ENCODE measurements around the gene HMGN4. TPM values are rescaled to one million over a fixed set of nuclear protein-coding genes. Genes with fewer than 3 reads are reported as not detected.
"Not testable (repeated sequence)": the region's sequence is repeated elsewhere in the genome, so short reads cannot be mapped to it uniquely, and the experiment has no call there.

Gene HMGN4
- total RNA-seq, 1 donor from 2014 or later, result 88.5 TPM

DNA sequence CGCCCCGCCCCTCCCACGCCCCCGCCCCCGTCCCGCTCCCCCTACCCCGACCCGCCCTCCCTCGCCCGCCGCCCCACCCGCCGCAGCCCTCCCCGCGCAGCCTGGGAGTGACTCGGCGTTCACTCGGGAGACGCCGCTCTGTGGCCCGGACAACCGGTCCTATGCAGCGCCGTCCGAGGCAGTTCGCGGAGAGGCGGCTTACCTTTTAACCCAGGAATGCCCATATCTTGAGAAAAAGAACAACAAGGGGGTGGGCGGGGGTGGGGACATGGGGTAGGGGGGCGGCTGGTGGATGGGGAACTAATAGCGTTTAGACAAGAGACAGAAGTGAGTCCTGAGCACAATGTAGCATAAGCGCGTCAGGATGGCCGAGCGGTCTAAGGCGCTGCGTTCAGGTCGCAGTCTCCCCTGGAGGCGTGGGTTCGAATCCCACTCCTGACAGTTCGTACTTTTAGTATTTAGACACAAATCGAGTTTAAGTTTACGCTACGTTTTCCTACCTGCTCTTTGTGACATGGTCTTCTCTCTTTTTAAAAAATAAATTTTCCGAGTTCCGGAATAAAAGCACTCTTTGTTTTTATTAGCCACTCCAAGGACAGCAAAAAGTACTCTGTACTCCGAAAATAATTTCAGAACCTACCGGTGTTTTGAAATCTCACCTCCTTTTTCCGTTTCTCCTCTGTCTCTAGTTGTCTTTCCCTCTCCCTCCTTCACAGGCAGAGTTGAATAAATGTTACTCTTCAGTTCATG is 17.1 kb upstream of the HMGN4 start:
- Histone ChIP-seq H3K4me3 (ENCODE audit: low read depth, low read length) (peak overlapping the region; percentile 47), H3K36me3 (ENCODE audit: control insufficient read depth, insufficient read depth, low read length) (no peaks in the 10 kb centered on the region), H3K27me3 (ENCODE audit: control insufficient read depth, insufficient read depth, low read length) (no peaks in the 10 kb centered on the region)
- TF ChIP-seq, protein P1, sequence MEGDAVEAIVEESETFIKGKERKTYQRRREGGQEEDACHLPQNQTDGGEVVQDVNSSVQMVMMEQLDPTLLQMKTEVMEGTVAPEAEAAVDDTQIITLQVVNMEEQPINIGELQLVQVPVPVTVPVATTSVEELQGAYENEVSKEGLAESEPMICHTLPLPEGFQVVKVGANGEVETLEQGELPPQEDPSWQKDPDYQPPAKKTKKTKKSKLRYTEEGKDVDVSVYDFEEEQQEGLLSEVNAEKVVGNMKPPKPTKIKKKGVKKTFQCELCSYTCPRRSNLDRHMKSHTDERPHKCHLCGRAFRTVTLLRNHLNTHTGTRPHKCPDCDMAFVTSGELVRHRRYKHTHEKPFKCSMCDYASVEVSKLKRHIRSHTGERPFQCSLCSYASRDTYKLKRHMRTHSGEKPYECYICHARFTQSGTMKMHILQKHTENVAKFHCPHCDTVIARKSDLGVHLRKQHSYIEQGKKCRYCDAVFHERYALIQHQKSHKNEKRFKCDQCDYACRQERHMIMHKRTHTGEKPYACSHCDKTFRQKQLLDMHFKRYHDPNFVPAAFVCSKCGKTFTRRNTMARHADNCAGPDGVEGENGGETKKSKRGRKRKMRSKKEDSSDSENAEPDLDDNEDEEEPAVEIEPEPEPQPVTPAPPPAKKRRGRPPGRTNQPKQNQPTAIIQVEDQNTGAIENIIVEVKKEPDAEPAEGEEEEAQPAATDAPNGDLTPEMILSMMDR (IDR thresholded peaks at IDR 0.05; ENCODE audit: insufficient read depth, low read length, poor library complexity, severe bottlenecking), result no peak
- no peak for DNase-seq (ENCODE audit: low read depth)

DNA sequence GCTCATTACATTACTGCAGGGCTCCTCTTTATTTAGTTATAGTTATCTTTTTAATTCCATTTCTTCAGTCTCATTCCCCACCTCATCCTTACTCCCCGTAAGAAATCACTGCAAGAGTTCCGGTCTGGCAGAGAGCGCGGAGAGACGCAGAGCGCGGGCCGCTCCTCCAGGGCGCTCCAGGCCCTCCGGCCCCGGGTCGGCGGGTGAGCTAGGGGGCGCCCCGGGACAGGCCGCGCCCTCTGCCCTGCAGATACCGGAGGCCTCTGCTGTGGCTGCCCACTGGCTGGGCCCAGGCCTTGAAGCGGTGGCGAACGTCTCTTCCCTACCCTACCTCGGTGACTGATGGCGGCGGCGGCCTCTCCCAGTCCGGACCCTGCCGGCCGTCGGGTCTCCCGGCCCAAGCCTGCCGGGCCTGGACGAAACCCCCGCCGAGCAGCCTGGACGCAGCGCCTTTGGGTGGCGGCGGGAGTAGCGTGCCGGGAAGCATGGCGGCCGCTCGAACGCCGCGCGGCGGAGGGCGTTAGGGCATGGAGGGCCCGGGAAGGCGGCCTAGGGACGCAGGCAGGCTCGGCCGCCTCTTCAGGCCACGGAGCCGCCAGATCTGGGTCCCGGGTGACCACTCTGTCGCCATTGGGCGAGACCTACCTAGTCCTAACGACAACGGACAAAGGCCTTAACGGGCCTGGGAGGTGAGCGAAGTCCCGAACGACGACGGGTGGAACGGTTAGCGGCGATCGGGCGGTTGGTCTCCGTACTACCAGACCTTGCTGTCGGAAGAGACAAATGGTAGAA is 16.4 kb upstream of the HMGN4 start:
- Histone ChIP-seq H3K4me3 (ENCODE audit: low read depth, low read length) (peak overlapping the region; percentile 47), H3K27me3 (ENCODE audit: control insufficient read depth, insufficient read depth, low read length) (no peaks in the 10 kb centered on the region), H3K36me3 (ENCODE audit: control insufficient read depth, insufficient read depth, low read length) (no peaks in the 10 kb centered on the region)
- TF ChIP-seq, protein P1 (IDR thresholded peaks at IDR 0.05; ENCODE audit: insufficient read depth, low read length, poor library complexity, severe bottlenecking), result no peak
- no peak for DNase-seq (ENCODE audit: low read depth)

DNA sequence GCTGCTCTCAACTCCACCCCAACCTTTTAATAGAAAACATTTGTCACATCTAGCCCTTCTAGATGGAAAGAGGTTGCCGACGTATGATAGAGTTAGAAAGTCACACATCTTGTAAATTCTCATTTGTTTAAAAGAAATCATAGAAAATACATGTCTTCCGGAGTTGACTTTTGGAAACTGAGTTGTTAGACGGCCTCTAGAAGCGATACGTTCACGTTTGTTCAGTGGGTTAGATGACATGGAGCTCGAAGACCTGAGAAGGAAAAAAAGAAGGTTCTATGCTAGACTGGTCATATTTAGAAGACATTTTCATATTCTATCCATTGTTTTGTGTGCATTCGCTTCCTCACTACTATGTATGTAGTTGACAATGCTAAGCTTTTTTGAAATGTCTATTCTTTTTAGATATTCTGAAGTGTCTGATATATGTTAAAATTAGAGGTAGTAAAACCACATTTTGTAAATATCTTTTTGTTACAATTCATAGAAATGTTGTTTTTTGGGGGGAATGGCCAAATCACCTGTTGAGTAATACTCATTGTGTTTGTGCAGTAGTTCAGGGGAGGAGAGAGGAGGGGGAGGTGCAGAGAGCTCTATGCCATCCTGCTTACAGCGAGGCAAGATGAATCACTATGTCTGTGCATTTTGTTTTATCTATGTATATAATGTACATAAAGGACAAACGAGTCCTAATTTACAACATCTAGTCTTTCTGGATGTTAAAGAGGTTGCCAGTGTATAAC is 15.5 kb upstream of the HMGN4 start:
- H3K27me3 ChIP-seq (ENCODE audit: control insufficient read depth, insufficient read depth, low read length); H3K36me3 ChIP-seq (ENCODE audit: control insufficient read depth, insufficient read depth, low read length); DNase-seq (ENCODE audit: low read depth): not testable (repeated sequence)
- peak overlapping the region; percentile 47 for H3K4me3 ChIP-seq (ENCODE audit: low read depth, low read length)

DNA sequence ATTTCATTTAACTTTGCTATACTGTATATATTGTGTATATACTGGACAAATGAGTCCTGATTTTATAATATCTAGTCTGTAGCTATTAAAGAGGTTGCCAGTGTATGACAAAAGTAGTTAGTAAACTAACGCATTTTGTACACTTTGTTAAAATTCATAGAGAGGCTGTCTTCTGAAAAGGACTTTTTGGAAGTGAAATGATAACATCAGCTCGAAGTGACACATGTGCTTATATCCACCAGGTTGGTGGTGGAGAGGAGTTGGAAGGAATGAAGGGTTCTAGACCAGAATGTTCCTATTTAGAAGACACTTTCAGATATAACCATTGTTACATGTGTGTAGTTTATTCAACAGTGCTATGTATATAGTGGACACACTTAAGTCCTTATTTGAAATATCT is 13.9 kb upstream of the HMGN4 start:
- not testable (repeated sequence) for DNase-seq (ENCODE audit: low read depth); H3K27me3 ChIP-seq (ENCODE audit: control insufficient read depth, insufficient read depth, low read length); H3K36me3 ChIP-seq (ENCODE audit: control insufficient read depth, insufficient read depth, low read length); H3K4me3 ChIP-seq (ENCODE audit: low read depth, low read length)

DNA sequence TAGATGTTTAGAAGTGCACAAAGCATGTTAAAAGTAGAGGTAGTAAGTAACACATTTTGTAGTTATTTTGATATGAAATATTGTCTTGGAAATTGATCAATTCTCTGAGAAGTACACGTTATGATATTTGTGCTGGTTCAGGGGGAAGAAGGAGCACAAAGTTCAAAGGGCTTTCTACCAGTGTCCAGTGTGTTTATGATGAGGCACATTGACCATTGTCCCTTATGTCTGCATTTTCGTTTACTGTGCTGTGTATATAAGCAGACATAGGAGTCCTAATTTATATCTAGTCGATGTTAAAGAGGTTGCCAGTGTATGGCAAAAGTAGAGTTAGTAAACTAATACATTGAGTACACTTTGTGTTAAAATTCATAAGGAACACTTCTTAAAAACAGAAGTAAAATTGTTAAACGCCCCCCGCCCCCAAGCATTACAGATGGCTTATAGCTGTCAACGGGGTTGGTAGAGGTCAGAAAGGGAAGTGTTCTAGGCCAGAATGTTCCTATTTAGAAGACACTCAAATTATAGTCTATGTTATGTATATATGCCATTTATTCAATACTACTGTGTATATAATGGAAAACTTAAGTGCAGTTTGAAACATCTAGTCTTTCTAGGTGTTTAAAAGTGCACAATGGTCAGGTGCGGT is 13.3 kb upstream of the HMGN4 start:
- no peak for DNase-seq (ENCODE audit: low read depth)

DNA sequence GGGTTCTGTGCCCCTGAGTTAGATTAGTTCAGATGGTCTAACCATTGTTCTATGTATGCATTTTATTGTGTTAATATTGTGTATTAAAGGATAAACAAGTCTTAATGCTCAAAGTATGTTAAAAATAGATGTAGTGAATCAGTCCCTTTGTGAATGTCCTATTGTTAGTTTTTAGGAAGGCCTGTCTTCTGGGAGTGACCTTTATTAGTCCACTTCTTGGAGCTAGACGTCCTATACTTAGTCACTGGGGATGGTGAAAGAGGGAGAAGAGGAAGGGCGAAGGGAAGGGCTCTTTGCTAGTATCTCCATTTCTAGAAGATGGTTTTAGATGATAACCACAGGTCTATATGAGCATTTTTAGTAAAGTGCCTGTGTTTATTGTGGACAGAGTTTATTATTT is 12.3 kb upstream of the HMGN4 start:
- H3K27me3 ChIP-seq (ENCODE audit: control insufficient read depth, insufficient read depth, low read length), result no peaks in the 10 kb centered on the region
- H3K36me3 ChIP-seq (ENCODE audit: control insufficient read depth, insufficient read depth, low read length), result no peaks in the 10 kb centered on the region
- TF ChIP-seq, protein P1 (IDR thresholded peaks at IDR 0.05; ENCODE audit: insufficient read depth, low read length, poor library complexity, severe bottlenecking), result no peak
- DNase-seq (ENCODE audit: low read depth), result no peak
- no peak overlapping the region for H3K4me3 ChIP-seq (ENCODE audit: low read depth, low read length)

More for the DNA sequence above, 13.3 kb upstream of the HMGN4 start:
- Histone ChIP-seq H3K27me3 (ENCODE audit: control insufficient read depth, insufficient read depth, low read length) (no peaks in the 10 kb centered on the region), H3K36me3 (ENCODE audit: control insufficient read depth, insufficient read depth, low read length) (no peaks in the 10 kb centered on the region), H3K4me3 (ENCODE audit: low read depth, low read length) (no peak overlapping the region)
- TF ChIP-seq, protein P1 (IDR thresholded peaks at IDR 0.05; ENCODE audit: insufficient read depth, low read length, poor library complexity, severe bottlenecking), result no peak

Measured in kidney epithelial cell (primary cell).